ENCODE measurements around the gene LHFPL5. TPM values are rescaled to one million over a fixed set of nuclear protein-coding genes. Genes with fewer than 3 reads are reported as not detected.

The LHFPL5 gene
- total RNA-seq, 1 donor from 2014 or later, result not detected

- ATAC-seq (ENCODE audit: poor library complexity) (no peak), DNase-seq (no peak)
- intact Hi-C loops (cut with DNase I), result no loop called here
These were observed 17.6 kb upstream of the LHFPL5 start for GRCh38 chr6:35787266-35788218.

- DNase-seq (no peak), ATAC-seq (ENCODE audit: poor library complexity) (no peak)
- intact Hi-C loops (cut with DNase I), result no loop called here
These were observed 16.6 kb upstream of the LHFPL5 start for GRCh38 chr6:35788423-35788982.

- DNase-seq, result no peak
- intact Hi-C loops (cut with DNase I), result no loop called here
- ATAC-seq (ENCODE audit: poor library complexity), result no peak
These were observed 14.5 kb upstream of the LHFPL5 start for GRCh38 chr6:35790683-35791082.

- intact Hi-C loops (cut with DNase I), result no loop called here
- DNase-seq, result no peak
- ATAC-seq (ENCODE audit: poor library complexity), result no peak
These were observed 10.4 kb upstream of the LHFPL5 start for GRCh38 chr6:35794536-35795452.

- intact Hi-C loops (cut with DNase I), result no loop called here
- DNase-seq, result no peak
- ATAC-seq (ENCODE audit: poor library complexity), result no peak
These were observed 9.6 kb upstream of the LHFPL5 start for GRCh38 chr6:35795453-35796071.

GRCh38 chr6:35796236-35796635 lies 8.9 kb upstream of the LHFPL5 start:
- intact Hi-C loops (cut with DNase I), result no loop called here
- no peak for DNase-seq
- no peak for ATAC-seq (ENCODE audit: poor library complexity)

- intact Hi-C loops (cut with DNase I), result no loop called here
- ATAC-seq (ENCODE audit: poor library complexity), result no peak
- no peak for DNase-seq
These were observed 7.2 kb upstream of the LHFPL5 start for GRCh38 chr6:35797837-35798526.

- intact Hi-C loops (cut with DNase I), result no loop called here
- no peak for DNase-seq
- no peak for ATAC-seq (ENCODE audit: poor library complexity)
These were observed 6.4 kb upstream of the LHFPL5 start for GRCh38 chr6:35798706-35799105.

- no peak for DNase-seq
- no peak for ATAC-seq (ENCODE audit: poor library complexity)
- intact Hi-C loops (cut with DNase I), result no loop called here
These were observed 4.0 kb upstream of the LHFPL5 start for GRCh38 chr6:35801148-35801547.

- DNase-seq (no peak), ATAC-seq (ENCODE audit: poor library complexity) (no peak)
- intact Hi-C loops (cut with DNase I), result no loop called here
These were observed 3.5 kb downstream of the LHFPL5 start for GRCh38 chr6:35808688-35809087.

- no peak for DNase-seq
- intact Hi-C loops (cut with DNase I), result no loop called here
- ATAC-seq (ENCODE audit: poor library complexity), result no peak
These were observed 4.7 kb downstream of the LHFPL5 start for GRCh38 chr6:35809809-35810208.

- no peak for ATAC-seq (ENCODE audit: poor library complexity)
These were observed 6.0 kb downstream of the LHFPL5 start for GRCh38 chr6:35810971-35811698.

GRCh38 chr6:35811699-35811995 lies 6.5 kb downstream of the LHFPL5 start:
- ATAC-seq (ENCODE audit: poor library complexity), result no peak
- intact Hi-C loops (cut with DNase I), result no loop called here
- no peak for DNase-seq

More at GRCh38 chr6:35810971-35811698, 6.0 kb downstream of the LHFPL5 start:
- intact Hi-C loops (cut with DNase I), result no loop called here
- DNase-seq, result no peak

GRCh38 chr6:35817515-35817914 lies 12.4 kb downstream of the LHFPL5 start:
- no peak for DNase-seq
- intact Hi-C loops (cut with DNase I), result no loop called here
- no peak for ATAC-seq (ENCODE audit: poor library complexity)

- intact Hi-C loops (cut with DNase I), result no loop called here
- DNase-seq, result no peak
- ATAC-seq (ENCODE audit: poor library complexity), result no peak
These were observed 18.4 kb downstream of the LHFPL5 start for GRCh38 chr6:35823601-35824000.

GRCh38 chr6:35824552-35825192 lies 19.5 kb downstream of the LHFPL5 start:
- intact Hi-C loops (cut with DNase I), result no loop called here
- no peak for ATAC-seq (ENCODE audit: poor library complexity)
- no peak for DNase-seq

GRCh38 chr6:35829306-35829705 lies 24.2 kb downstream of the LHFPL5 start:
- no peak for ATAC-seq (ENCODE audit: poor library complexity)
- intact Hi-C loops (cut with DNase I), result no loop called here

More at GRCh38 chr6:35829306-35829705, 24.2 kb downstream of the LHFPL5 start:
- DNase-seq, result no peak

Measured in Right ventricle myocardium superior (tissue), 1 donor.